NB4 (cell line): ENCODE measurements around the gene SATB2.

ENCODE experiments used
- DNase-seq: peaks from one replicate; pipeline ENCODE4 v3.0.0; 2010; ENCODE audit warnings: low read depth
- H3K4me3 ChIP-seq: one replicate; pipeline ENCODE4 v1.5.1; 2011; ENCODE audit warnings: mild to moderate bottlenecking, low read depth, low read length, moderate library complexity
- MYC ChIP-seq: IDR thresholded peaks from 2 replicates; pipeline ENCODE4 v1.6.1; 2011; ENCODE audit warnings: low read depth, low read length
- POLR2A ChIP-seq: IDR thresholded peaks from 2 replicates; pipeline ENCODE4 v1.6.1; 2011; ENCODE audit warnings: mild to moderate bottlenecking; ENCODE audit not compliant: insufficient read length; ENCODE audit errors: extremely low read depth
- TF ChIP-seq, protein P1 (sequence below): IDR thresholded peaks from one replicate; pipeline ENCODE4 v1.5.1; 2012; ENCODE audit warnings: low read depth, low read length
- TF ChIP-seq, protein P2 (sequence below): IDR thresholded peaks from 2 replicates; pipeline ENCODE4 v1.6.1; 2011; ENCODE audit warnings: low read depth, low read length

Gene SATB2

DNA sequence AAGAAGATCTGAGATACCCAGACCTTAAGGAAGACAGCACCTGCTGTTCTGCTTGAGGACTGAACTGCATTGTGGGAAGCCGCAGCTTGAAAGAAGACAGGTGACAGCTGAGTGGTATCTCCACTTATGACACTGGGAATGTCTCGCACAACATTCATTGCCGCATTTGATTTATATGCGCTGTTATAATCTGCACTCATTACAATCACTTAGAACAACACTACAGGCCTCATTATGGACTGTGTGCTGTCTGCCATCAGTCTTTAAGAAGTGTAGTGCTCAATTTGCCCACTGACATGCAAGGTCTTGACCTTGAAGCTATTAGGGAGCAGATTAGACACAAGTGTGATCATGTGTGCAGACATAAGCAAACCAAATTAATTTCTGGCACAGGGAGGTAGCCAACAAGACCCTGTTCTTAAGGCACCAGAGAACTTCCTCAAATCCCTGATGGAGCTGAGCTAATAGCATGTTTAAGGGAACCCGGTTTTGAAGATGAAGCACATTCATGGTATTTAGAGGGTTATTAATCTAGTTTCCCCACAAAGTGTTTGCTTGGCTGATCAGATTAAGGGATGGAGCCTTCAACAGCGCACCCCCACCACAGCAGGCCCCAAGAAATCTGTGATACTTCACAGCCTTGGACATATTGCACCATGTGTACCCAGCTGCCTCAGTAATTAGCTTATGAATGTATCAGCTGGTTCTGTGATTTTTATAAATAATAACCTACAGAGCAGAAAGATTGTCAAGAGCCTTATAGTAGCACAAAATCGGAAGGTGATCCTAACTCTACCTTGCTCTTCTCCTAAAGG lies 146.8 kb downstream of the SATB2 start:
- TF ChIP-seq, protein P1, sequence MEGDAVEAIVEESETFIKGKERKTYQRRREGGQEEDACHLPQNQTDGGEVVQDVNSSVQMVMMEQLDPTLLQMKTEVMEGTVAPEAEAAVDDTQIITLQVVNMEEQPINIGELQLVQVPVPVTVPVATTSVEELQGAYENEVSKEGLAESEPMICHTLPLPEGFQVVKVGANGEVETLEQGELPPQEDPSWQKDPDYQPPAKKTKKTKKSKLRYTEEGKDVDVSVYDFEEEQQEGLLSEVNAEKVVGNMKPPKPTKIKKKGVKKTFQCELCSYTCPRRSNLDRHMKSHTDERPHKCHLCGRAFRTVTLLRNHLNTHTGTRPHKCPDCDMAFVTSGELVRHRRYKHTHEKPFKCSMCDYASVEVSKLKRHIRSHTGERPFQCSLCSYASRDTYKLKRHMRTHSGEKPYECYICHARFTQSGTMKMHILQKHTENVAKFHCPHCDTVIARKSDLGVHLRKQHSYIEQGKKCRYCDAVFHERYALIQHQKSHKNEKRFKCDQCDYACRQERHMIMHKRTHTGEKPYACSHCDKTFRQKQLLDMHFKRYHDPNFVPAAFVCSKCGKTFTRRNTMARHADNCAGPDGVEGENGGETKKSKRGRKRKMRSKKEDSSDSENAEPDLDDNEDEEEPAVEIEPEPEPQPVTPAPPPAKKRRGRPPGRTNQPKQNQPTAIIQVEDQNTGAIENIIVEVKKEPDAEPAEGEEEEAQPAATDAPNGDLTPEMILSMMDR, result no peak
- TF ChIP-seq MYC (no peak), POLR2A (no peak)
- TF ChIP-seq, protein P2, sequence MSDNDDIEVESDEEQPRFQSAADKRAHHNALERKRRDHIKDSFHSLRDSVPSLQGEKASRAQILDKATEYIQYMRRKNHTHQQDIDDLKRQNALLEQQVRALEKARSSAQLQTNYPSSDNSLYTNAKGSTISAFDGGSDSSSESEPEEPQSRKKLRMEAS, result no peak
- H3K4me3 ChIP-seq, result no peak overlapping the region
- DNase-seq, result no peak

DNA sequence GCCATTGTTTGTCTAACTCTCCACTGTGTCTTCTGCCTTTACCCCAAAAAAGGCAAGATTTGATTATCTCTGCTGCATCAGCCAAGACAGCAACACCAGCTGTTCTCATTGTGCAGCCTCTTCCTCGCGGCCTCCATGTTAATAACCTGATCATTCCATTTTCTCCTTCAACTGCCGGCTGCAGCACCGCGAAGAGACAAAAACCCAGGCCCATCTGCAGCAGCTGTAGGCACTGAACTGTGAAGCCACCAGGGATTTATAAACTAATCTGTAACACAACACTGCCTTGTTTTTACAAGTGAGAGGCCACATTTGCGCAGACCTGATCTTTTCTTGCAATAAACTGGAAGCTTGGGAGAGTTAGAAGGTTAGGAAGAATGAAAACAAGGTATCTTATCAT lies 147.8 kb downstream of the SATB2 start:
- DNase-seq, result no peak
- TF ChIP-seq POLR2A (no peak), MYC (no peak)
- TF ChIP-seq, protein P2, result no peak
- TF ChIP-seq, protein P1, result no peak
- no peak overlapping the region for H3K4me3 ChIP-seq

DNA sequence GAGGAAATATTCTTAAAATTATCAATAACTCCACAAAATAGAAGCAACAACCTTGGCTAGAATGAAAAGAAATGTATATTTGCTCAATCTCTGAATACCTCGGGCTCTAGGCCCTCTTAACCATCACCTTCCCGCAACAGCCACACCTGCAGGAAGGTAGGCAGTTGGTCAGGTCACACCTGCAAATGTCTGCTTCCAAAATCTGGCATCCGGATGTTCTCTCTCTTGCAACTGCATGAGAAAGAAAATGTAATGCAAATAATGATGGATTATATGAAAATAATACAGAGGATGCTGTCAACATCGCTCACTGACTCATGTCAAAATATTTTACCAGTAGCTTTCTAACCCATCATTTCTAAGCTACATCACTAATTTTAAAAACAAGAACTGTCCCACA lies 148.3 kb downstream of the SATB2 start:
- TF ChIP-seq POLR2A (no peak), MYC (no peak)
- TF ChIP-seq, protein P1, result no peak
- TF ChIP-seq, protein P2, result no peak
- no peak overlapping the region for H3K4me3 ChIP-seq
- no peak for DNase-seq

DNA sequence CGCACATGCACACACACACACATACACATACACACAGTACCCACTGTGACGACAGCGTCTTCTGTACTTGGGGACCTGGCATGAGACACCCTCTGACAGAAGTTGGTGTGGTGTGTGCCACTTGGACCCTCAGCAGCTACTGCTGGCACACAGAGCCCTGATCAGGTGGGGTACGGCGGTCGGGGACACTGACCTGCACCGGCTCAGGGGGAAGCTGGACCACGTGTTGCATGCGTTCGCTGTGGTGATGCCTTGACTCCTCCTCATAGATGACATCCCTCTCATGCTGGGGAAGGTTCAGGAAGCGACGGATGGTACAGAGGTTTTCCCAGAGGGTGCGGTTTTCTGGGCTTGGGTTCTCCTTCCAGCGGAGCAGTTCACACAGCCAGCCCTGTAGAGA lies 149.2 kb downstream of the SATB2 start:
- TF ChIP-seq POLR2A, result no peak
- TF ChIP-seq, protein P1, result no peak
- TF ChIP-seq, protein P2, result no peak
- H3K4me3 ChIP-seq, result no peak overlapping the region
- DNase-seq, result no peak

DNA sequence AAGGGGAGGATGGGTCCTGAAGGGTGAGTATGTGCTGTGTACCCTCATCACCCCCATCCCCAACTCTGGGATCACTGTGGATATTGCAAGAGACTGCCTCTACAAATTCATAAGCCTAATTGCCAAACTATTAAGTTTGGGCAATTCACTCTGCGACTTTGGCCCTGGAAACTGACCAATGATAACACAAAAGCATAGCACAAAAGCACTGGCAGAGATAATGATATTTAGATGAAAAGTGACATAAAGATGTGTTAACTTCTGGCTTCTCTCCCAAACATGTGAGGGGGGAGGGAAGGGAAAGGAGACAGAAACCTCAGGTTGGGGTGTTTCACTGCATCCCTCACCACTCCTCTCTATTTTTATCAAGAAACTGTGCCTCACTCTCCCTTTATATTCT lies 150.3 kb downstream of the SATB2 start:
- no peak for TF ChIP-seq POLR2A
- TF ChIP-seq, protein P2, result no peak
- TF ChIP-seq MYC, result no peak
- H3K4me3 ChIP-seq, result no peak overlapping the region
- DNase-seq, result no peak

DNA sequence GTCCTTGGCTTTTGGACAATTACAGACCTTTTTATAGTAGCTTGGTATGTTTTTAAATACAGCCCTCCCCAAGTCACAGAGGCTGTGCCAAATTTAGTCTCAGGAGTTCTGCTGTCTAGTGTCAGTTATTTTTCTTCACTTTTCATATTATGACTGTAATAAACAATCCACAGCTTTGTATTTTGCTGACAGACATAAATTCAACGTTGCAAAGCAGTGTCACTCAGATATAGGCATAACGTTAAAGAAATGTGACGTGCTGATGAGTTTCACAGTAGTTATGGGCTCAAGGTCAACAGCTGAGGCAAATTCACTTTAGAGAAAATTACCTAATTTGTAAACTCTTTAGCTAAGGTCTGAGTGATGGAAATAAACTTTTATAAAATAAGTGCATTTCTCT lies 151.6 kb downstream of the SATB2 start:
- DNase-seq, result no peak
- H3K4me3 ChIP-seq, result no peak overlapping the region
- TF ChIP-seq, protein P1, result no peak
- TF ChIP-seq, protein P2, result no peak
- TF ChIP-seq POLR2A (no peak), MYC (no peak)
